ENCODE measurements around the gene LRIT1. TPM values are rescaled to one million over a fixed set of nuclear protein-coding genes. Genes with fewer than 3 reads are reported as not detected.

LRIT1 gene
- total and polyA plus RNA-seq, 2 donors (not counting 3 experiments of a cell fraction or from before 2014, with no cell fraction given), result not detected

GRCh38 chr10:84193327-84193726, 48.0 kb downstream of the LRIT1 start:
- no peak for DNase-seq (ENCODE audit: low read depth, low spot score)
- intact Hi-C loops (cut with micrococcal nuclease) (no loop called here), dilution Hi-C loops (cut with MboI; ENCODE audit: extremely low pct_ligation_motif_present, low sequenced_read_pairs) (no loop called here)
- H3K9ac ChIP-seq (replicated peaks; ENCODE audit: extremely low read depth, insufficient read depth, low read length), result no peak overlapping the region
- H4K20me1 ChIP-seq (replicated peaks; ENCODE audit: control insufficient read depth, extremely low read depth, insufficient read depth, low read length), result no peaks in the 10 kb centered on the region
- no peaks in the 10 kb centered on the region for H3K9me1 ChIP-seq (replicated peaks; ENCODE audit: control insufficient read depth, extremely low read depth, insufficient read depth, low read length)
- TF ChIP-seq EZH2 (IDR thresholded peaks at IDR 0.05; ENCODE audit: borderline replicate concordance, low read depth, low read length, severe bottlenecking) (no peak), POLR2A (IDR thresholded peaks at IDR 0.05; ENCODE audit: low read depth, low read length) (no peak)
- no peaks in the 10 kb centered on the region for H3K79me2 ChIP-seq (ENCODE audit: control insufficient read depth, insufficient read depth, low read length)
- no peak for FAIRE-seq
- H2AFZ ChIP-seq (ENCODE audit: low read depth, low read length), result no peak overlapping the region
- H3K4me3 ChIP-seq (replicated peaks in 1 of 3; ENCODE audit: insufficient read depth in 1 of 3, low read depth in 1 of 3, low read length in 3 of 3), result no peak overlapping the region
- H3K36me3 ChIP-seq (ENCODE audit: control insufficient read depth in 2 of 2, extremely low read depth in 1 of 2, insufficient read depth in 2 of 2, low read length in 2 of 2), result no peaks in the 10 kb centered on the region
- H3K27ac ChIP-seq (ENCODE audit: insufficient read depth, low read depth, low read length), result no peak overlapping the region
- no peak overlapping the region for H3K4me2 ChIP-seq (ENCODE audit: insufficient read depth, low read length)
- ChIA-PET CTCF (no interaction called here), POLR2A (no interaction called here)
- no TSS peak for BruUV-seq (replicated peaks)
- H3K9me3 ChIP-seq (replicated peaks; ENCODE audit: control insufficient read depth, insufficient read depth, low read length), result no peaks in the 10 kb centered on the region
- H3K4me1 ChIP-seq (ENCODE audit: control insufficient read depth, extremely low read depth, insufficient read depth, low read length), result no peaks in the 10 kb centered on the region
- H3K27me3 ChIP-seq (ENCODE audit: control insufficient read depth in 2 of 2, insufficient read depth in 2 of 2, low read length in 2 of 2), result peaks cover 31% of the 10 kb centered on the region in 2 experiments

GRCh38 chr10:84191106-84191505, 50.2 kb downstream of the LRIT1 start:
- Histone ChIP-seq H3K9me1 (replicated peaks; ENCODE audit: control insufficient read depth, extremely low read depth, insufficient read depth, low read length) (no peaks in the 10 kb centered on the region), H3K4me1 (ENCODE audit: control insufficient read depth, extremely low read depth, insufficient read depth, low read length) (no peaks in the 10 kb centered on the region), H3K36me3 (ENCODE audit: control insufficient read depth in 2 of 2, extremely low read depth in 1 of 2, insufficient read depth in 2 of 2, low read length in 2 of 2) (no peaks in the 10 kb centered on the region), H3K4me2 (ENCODE audit: insufficient read depth, low read length) (no peak overlapping the region), H3K27ac (ENCODE audit: insufficient read depth, low read depth, low read length) (no peak overlapping the region), H3K4me3 (replicated peaks in 1 of 3; ENCODE audit: insufficient read depth in 1 of 3, low read depth in 1 of 3, low read length in 3 of 3) (no peak overlapping the region), H3K9ac (replicated peaks; ENCODE audit: extremely low read depth, insufficient read depth, low read length) (no peak overlapping the region), H2AFZ (ENCODE audit: low read depth, low read length) (no peak overlapping the region), H3K27me3 (ENCODE audit: control insufficient read depth in 2 of 2, insufficient read depth in 2 of 2, low read length in 2 of 2) (peaks cover 24 to 29% of the 10 kb centered on the region in 2 experiments), H3K9me3 (replicated peaks; ENCODE audit: control insufficient read depth, insufficient read depth, low read length) (no peaks in the 10 kb centered on the region), H4K20me1 (replicated peaks; ENCODE audit: control insufficient read depth, extremely low read depth, insufficient read depth, low read length) (no peaks in the 10 kb centered on the region), H3K79me2 (ENCODE audit: control insufficient read depth, insufficient read depth, low read length) (no peaks in the 10 kb centered on the region)
- ChIA-PET POLR2A (no interaction called here), CTCF (no interaction called here)
- intact Hi-C loops (cut with micrococcal nuclease), result no loop called here
- dilution Hi-C loops (cut with MboI; ENCODE audit: extremely low pct_ligation_motif_present, low sequenced_read_pairs), result no loop called here
- no peak for DNase-seq (ENCODE audit: low read depth, low spot score)
- TF ChIP-seq MYC (IDR thresholded peaks at IDR 0.05; ENCODE audit: low read depth, low read length) (no peak), EZH2 (IDR thresholded peaks at IDR 0.05; ENCODE audit: borderline replicate concordance, low read depth, low read length, severe bottlenecking) (no peak), POLR2AphosphoS5 (IDR thresholded peaks at IDR 0.05; ENCODE audit: insufficient read depth, low read depth, low read length) (no peak), MAX (IDR thresholded peaks at IDR 0.05; ENCODE audit: insufficient read depth, insufficient read length) (no peak), POLR2A (IDR thresholded peaks at IDR 0.05; ENCODE audit: low read depth, low read length) (no peak), GATA2 (IDR thresholded peaks at IDR 0.05; ENCODE audit: insufficient read depth, insufficient read length, low read depth, low read length) (no peak), FOS (IDR thresholded peaks at IDR 0.05; ENCODE audit: borderline replicate concordance, insufficient read depth, low read length) (no peak), CTCF (IDR thresholded peaks at IDR 0.05; ENCODE audit: extremely low read depth in 1 of 2, insufficient read depth in 1 of 2, low read depth in 1 of 2, low read length in 2 of 2) (no peak), JUN (IDR thresholded peaks at IDR 0.05; ENCODE audit: borderline replicate concordance, insufficient read depth, insufficient read length, low read depth) (no peak)
- no TSS peak for BruUV-seq (replicated peaks)
- FAIRE-seq, result no peak
